PC-9 (cell line): ENCODE measurements around the gene SLC6A5. TPM values are rescaled to one million over a fixed set of nuclear protein-coding genes. Genes with fewer than 3 reads are reported as not detected.
"Not testable (repeated sequence)": the region's sequence is repeated elsewhere in the genome, so short reads cannot be mapped to it uniquely, and the experiment has no call there.

Source experiments
- Bru-seq: library from RNA; stranded (reverse); fragments of 400-500 nt; gene quantifications from one replicate; lab custom pipeline; 2021; lab: Mats Ljungman, UMichigan
- BruChase-seq, 2 experiments: library from RNA; stranded (reverse); fragments of 400-500 nt; gene quantifications; one replicate each; lab custom pipeline; 2021; lab: Mats Ljungman, UMichigan
- BruUV-seq: library from RNA; stranded (reverse); fragments of 400-500 nt; replicated peaks from 2 replicates; lab custom pipeline; 2021; lab: Mats Ljungman, UMichigan
- CTCF ChIA-PET: fragments of 300-600 bp; sonication (Branson Sonifier 250); formaldehyde crosslinking; loops from one replicate; lab custom pipeline; 2022; ENCODE audit warnings: antibody characterized with exemption; lab: Charles Lee
- POLR2A ChIA-PET: fragments of 300-600 bp; sonication (Branson Sonifier 250); formaldehyde crosslinking; loops from one replicate; lab custom pipeline; 2022; ENCODE audit warnings: antibody characterized with exemption; ENCODE audit not compliant: unreplicated experiment; lab: Charles Lee
- DNase-seq, 2 experiments: peaks; one replicate each; pipeline versions ENCODE4 v3.0.0 to v3.0.0-alpha.2; 2015 to 2022; ENCODE audit warnings: mixed read lengths in 1 of 2
- H2AFZ ChIP-seq: fragments of 200-600 bp; sonication (generic); 2 replicates; pipeline ENCODE4 v1.8.1; 2017; ENCODE audit warnings: antibody characterized with exemption
- H3F3A ChIP-seq: fragments of 200-600 bp; sonication (generic); 2 replicates; pipeline ENCODE4 v1.8.1; 2017; ENCODE audit warnings: antibody characterized with exemption, mild to moderate bottlenecking, low read depth; ENCODE audit not compliant: insufficient read depth
- H3K27ac ChIP-seq: fragments of 200-600 bp; sonication (generic); 2 replicates; pipeline ENCODE4 v1.6.1; 2016; ENCODE audit warnings: mixed run types
- H3K27me3 ChIP-seq: fragments of 200-600 bp; sonication (generic); 2 replicates; pipeline ENCODE4 v1.6.1; 2016; ENCODE audit warnings: low read depth, mixed run types; ENCODE audit not compliant: insufficient read depth
- H3K36me3 ChIP-seq: fragments of 200-600 bp; sonication (generic); 2 replicates; pipeline ENCODE4 v1.6.1; 2016; ENCODE audit warnings: low read depth, mixed run types
- H3K4me1 ChIP-seq: fragments of 200-600 bp; sonication (generic); replicated peaks from 2 replicates; pipeline ENCODE4 v1.6.1; 2016; ENCODE audit warnings: mixed run types; ENCODE audit not compliant: insufficient read depth
- H3K4me2 ChIP-seq: fragments of 200-600 bp; sonication (generic); 2 replicates; pipeline ENCODE4 v1.6.1; 2017; ENCODE audit warnings: mixed run types
- H3K4me3 ChIP-seq: fragments of 200-600 bp; sonication (generic); 2 replicates; pipeline ENCODE4 v1.6.1; 2016; ENCODE audit warnings: mixed run types
- H3K79me2 ChIP-seq: fragments of 200-600 bp; sonication (generic); 2 replicates; pipeline ENCODE4 v1.6.1; 2017; ENCODE audit warnings: low read depth, mixed run types
- H3K9me2 ChIP-seq: fragments of 200-600 bp; sonication (generic); 2 replicates; pipeline ENCODE4 v1.8.1; 2017; ENCODE audit warnings: mild to moderate bottlenecking; ENCODE audit not compliant: insufficient read depth
- H3K9me3 ChIP-seq: fragments of 200-600 bp; sonication (generic); 2 replicates; pipeline ENCODE4 v1.8.1; 2016; ENCODE audit warnings: low read depth; ENCODE audit not compliant: insufficient read depth
- H4K20me1 ChIP-seq: fragments of 200-600 bp; sonication (generic); 2 replicates; pipeline ENCODE4 v1.8.1; 2017; ENCODE audit not compliant: insufficient read depth
- EZH2 ChIP-seq: fragments of 200-600 bp; sonication (generic); IDR thresholded peaks from 2 replicates; pipeline ENCODE4 v1.8.0; 2017; ENCODE audit warnings: antibody characterized with exemption, low read depth
- intact Hi-C: fragments of 100-400 bp; cut with micrococcal nuclease; formaldehyde crosslinking; loops from one replicate; pipeline ENCODE4 v1.10.0; 2022; ENCODE audit not compliant: unreplicated experiment
- long read RNA-seq: library from polyadenylated mRNA; stranded (forward); transcript quantifications from one replicate; pipeline ENCODE4 v2.0.0, GENCODE V29; 2022
- total RNA-seq: library from RNA; stranded (reverse); gene quantifications from 2 replicates; pipeline ENCODE4 v1.2.3, GENCODE V29; 2021
- TF ChIP-seq, protein P1 (sequence below): fragments of 200-600 bp; sonication (generic); conservative IDR thresholded peaks from 2 replicates; pipeline ENCODE4 v1.6.1; 2017; ENCODE audit warnings: mixed run types, antibody characterized with exemption, mild to moderate bottlenecking, moderate library complexity

SLC6A5 gene
- total RNA-seq (not detected in 2 replicates), Bru-seq, nascent RNA (not detected), BruChase-seq, experiment 1, labeled RNA remaining after a 2-hour chase (not detected), BruChase-seq, experiment 2, labeled RNA remaining after a 6-hour chase (not detected)
- long read RNA-seq: 0 reads

DNA sequence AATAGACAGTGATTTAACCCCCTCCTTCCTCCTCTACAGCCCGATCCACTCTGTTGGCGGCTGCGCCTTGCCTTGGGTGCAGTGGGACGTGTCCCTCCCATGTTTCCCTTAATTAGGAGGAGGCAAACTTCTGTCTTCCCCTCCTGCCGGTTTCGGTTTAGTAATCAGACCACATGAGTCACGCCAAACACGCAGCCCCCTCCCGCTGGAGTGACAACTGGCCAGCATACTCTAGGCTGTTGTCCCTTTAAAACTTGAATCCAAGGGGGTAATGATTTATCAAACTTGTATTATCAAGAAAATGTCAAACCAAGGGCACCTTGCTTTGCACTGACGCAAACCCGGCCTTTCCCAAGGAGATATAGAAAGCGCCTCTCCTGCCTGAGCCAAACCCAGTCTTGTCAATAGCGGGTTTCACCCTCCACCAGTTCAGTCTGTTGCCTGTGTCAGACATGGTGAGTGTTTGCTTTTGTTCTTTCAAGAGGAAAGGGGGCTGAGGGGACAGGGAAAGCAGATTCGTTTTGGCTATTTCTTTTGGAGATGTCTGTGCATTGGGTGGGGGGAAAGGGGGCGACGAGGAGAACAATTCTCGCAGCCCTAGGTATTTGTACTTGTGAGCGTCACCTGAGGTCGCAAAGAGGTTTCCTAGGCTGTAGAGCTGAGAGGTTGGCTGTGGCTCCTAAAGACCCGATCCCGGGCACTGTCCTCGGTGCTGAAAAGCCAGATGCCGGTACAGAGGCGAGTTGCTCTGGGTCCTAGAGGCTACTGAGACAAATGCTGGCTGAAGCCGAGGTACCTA, at the start of gene SLC6A5:
TSS of gene SLC6A5 (plus strand) at position 388 of the 799 bp plus-strand sequence. CDS start at position 453, 65 bp downstream.
- Histone ChIP-seq H3K4me2 (no peak within 1 kb of the TSS), H4K20me1 (no peaks in the 10 kb centered on the region), H3K27me3 (peaks cover 87% of the 10 kb centered on the region), H3K4me1 (no peaks in the 10 kb centered on the region), H3K79me2 (no peaks in the 10 kb centered on the region), H3K9me3 (no peaks in the 10 kb centered on the region), H3K4me3 (no peak within 1 kb of the TSS), H3K36me3 (no peaks in the 10 kb centered on the region), H3K9me2 (no peaks in the 10 kb centered on the region), H2AFZ (no peak within 1 kb of the TSS), H3F3A (no peaks in the 10 kb centered on the region), H3K27ac (no peak within 1 kb of the TSS)
- CTCF ChIA-PET: no interaction called here
- intact Hi-C loops: loop anchor here (10.0 kb wide), 1 partner anchor 465 kb away; no protein-coding TSS in a partner anchor
- DNase-seq: peak in 1 of 2 experiments; percentile 20
- POLR2A ChIA-PET: no interaction called here
- BruUV-seq: no TSS peak
- TF ChIP-seq EZH2: no peak
- TF ChIP-seq, protein P1, sequence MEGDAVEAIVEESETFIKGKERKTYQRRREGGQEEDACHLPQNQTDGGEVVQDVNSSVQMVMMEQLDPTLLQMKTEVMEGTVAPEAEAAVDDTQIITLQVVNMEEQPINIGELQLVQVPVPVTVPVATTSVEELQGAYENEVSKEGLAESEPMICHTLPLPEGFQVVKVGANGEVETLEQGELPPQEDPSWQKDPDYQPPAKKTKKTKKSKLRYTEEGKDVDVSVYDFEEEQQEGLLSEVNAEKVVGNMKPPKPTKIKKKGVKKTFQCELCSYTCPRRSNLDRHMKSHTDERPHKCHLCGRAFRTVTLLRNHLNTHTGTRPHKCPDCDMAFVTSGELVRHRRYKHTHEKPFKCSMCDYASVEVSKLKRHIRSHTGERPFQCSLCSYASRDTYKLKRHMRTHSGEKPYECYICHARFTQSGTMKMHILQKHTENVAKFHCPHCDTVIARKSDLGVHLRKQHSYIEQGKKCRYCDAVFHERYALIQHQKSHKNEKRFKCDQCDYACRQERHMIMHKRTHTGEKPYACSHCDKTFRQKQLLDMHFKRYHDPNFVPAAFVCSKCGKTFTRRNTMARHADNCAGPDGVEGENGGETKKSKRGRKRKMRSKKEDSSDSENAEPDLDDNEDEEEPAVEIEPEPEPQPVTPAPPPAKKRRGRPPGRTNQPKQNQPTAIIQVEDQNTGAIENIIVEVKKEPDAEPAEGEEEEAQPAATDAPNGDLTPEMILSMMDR: no peak

DNA sequence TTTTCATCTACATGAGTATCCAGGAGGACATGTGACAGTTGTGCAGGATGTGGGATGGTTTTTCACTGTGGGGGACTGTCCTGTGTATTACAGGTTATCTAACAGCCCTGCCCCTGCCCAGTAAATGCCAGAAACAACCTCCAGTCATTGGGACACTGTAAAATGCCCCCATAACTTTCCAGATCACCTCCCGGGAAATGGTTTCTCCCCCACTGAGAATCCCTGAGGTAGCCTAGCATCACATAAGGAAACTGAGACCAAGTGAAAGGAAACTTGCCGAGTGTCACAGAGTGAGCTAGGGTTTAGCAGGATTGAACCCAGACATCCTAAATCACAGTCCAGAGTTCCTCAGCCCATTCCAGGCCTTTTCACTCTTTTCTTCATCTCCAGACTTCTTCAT, 48.3 kb upstream of the SLC6A5 start:
- 0 out of 2 replicates have a peak, but pooled peaks cover 3% of the 10 kb centered on the region for H3K27me3 ChIP-seq
- H3K79me2 ChIP-seq: no peaks in the 10 kb centered on the region
- H2AFZ ChIP-seq: no peak overlapping the region
- H3K4me2 ChIP-seq: no peak overlapping the region
- no peaks in the 10 kb centered on the region; the same call in 1 of the 2 replicates for H3K9me3 ChIP-seq
- no peaks in the 10 kb centered on the region for H3F3A ChIP-seq
- POLR2A ChIA-PET: no interaction called here
- intact Hi-C loops: no loop called here
- no peaks in the 10 kb centered on the region for H3K9me2 ChIP-seq
- H3K27ac ChIP-seq: no peak overlapping the region
- no peak for TF ChIP-seq EZH2
- TF ChIP-seq, protein P1: no peak
- H3K4me3 ChIP-seq: no peak overlapping the region
- CTCF ChIA-PET: no interaction called here
- no peaks in the 10 kb centered on the region for H3K4me1 ChIP-seq
- H4K20me1 ChIP-seq: no peaks in the 10 kb centered on the region
- DNase-seq: no peak
- no peaks in the 10 kb centered on the region for H3K36me3 ChIP-seq
- BruUV-seq: no TSS peak

DNA sequence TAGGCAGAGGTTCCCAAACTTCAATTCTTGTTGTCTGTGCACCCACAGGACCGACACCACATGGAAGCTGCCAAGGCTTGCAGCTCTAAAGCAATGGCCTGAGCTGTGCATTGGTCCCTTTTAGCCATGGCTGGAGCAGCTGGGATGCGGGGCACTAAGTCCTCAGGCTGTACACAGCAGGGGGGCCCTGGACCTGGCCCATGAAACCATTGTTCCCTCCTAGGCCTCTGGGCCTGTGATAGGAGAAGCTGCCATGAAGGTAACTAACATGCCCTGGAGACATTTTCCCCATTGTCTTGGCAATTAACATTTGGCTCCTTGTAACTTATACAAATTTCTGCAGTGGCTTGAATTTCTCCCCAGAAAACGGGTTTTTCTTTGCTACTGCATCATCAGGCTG, 43.6 kb upstream of the SLC6A5 start:
- Histone ChIP-seq H3K4me3 (no peak overlapping the region), H3K36me3 (no peaks in the 10 kb centered on the region), H3K4me2 (no peak overlapping the region), H3K27me3 (peaks cover 16% of the 10 kb centered on the region; the same call in 1 of the 2 replicates), H3K79me2 (no peaks in the 10 kb centered on the region), H4K20me1 (no peaks in the 10 kb centered on the region), H2AFZ (no peak overlapping the region), H3K4me1 (no peaks in the 10 kb centered on the region), H3K9me3 (no peaks in the 10 kb centered on the region; the same call in 1 of the 2 replicates), H3F3A (no peaks in the 10 kb centered on the region), H3K9me2 (no peaks in the 10 kb centered on the region), H3K27ac (no peak overlapping the region)
- POLR2A ChIA-PET: no interaction called here
- intact Hi-C loops: no loop called here
- CTCF ChIA-PET: no interaction called here
- DNase-seq: no peak
- BruUV-seq: no TSS peak
- TF ChIP-seq EZH2: no peak
- TF ChIP-seq, protein P1: no peak

DNA sequence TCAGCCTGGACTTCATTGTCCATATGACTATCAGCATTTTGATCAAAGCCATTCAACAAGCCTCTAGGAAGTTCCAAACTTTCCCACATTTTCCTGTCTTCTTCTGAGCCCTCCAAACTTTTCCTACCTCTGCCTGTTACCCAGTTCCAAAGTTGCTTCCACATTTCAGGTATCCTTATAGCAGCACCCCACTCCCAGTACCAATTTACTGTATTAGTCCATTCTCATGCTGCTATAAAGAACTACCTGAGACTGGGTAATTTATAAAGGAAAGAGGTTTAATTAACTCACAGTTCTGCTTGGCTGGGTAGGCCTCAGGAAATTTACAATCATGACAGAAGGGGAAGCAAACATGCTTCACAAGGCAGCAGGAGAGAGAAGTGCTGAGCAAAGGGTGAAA, 43.0 kb upstream of the SLC6A5 start:
- H2AFZ ChIP-seq, H3K9me3 ChIP-seq, H3K4me1 ChIP-seq, POLR2A ChIA-PET, H3K9me2 ChIP-seq, BruUV-seq, H3K36me3 ChIP-seq, H3K79me2 ChIP-seq, DNase-seq, CTCF ChIA-PET, H3K27ac ChIP-seq, H3K4me2 ChIP-seq, H3K4me3 ChIP-seq, H3F3A ChIP-seq, H4K20me1 ChIP-seq, intact Hi-C loops: not testable (repeated sequence)
- H3K27me3 ChIP-seq: peaks cover 14% of the 10 kb centered on the region; the same call in 1 of the 2 replicates
